ENCODE measurements around the gene RMI1. TPM values are rescaled to one million over a fixed set of nuclear protein-coding genes. Genes with fewer than 3 reads are reported as not detected.

The RMI1 gene
- total and polyA plus RNA-seq, 4 donors = 1.1 to 3.4 (median 3.1) TPM

GRCh38 chr9:83962165-83962564, 18.4 kb upstream of the RMI1 start:
- DNase-seq (no peak), ATAC-seq (ENCODE audit: low FRiP score) (no peak)
- H3K9me3 ChIP-seq (ENCODE audit: control insufficient read depth, low read length) = no peaks in the 10 kb centered on the region
- no peaks in the 10 kb centered on the region for H3K36me3 ChIP-seq (ENCODE audit: control insufficient read depth in 1 of 2, insufficient read depth in 2 of 2, low read length in 1 of 2)
- H3K4me3 ChIP-seq (ENCODE audit: low read length in 2 of 2) = no peak overlapping the region
- H3K27me3 ChIP-seq (ENCODE audit: control insufficient read depth in 1 of 2, insufficient read depth in 2 of 2, low read length in 1 of 2) = no peaks in the 10 kb centered on the region
- intact Hi-C loops (cut with DNase I) = no loop called here
- H3K27ac ChIP-seq (ENCODE audit: low read depth in 1 of 2, low read length in 2 of 2) = no peak overlapping the region
- no peaks in the 10 kb centered on the region for H3K4me1 ChIP-seq (ENCODE audit: control insufficient read depth in 1 of 2, insufficient read depth in 2 of 2, low read length in 2 of 2)
- WGBS, 2 donors = 50 to 51% methylated on average over 3 of the region's 3 CpGs

- Histone ChIP-seq H3K4me3 (ENCODE audit: low read length in 2 of 2) (no peak overlapping the region), H3K36me3 (ENCODE audit: control insufficient read depth in 1 of 2, insufficient read depth in 2 of 2, low read length in 1 of 2) (no peaks in the 10 kb centered on the region), H3K9me3 (ENCODE audit: control insufficient read depth, low read length) (no peaks in the 10 kb centered on the region), H3K27me3 (ENCODE audit: control insufficient read depth in 1 of 2, insufficient read depth in 2 of 2, low read length in 1 of 2) (no peaks in the 10 kb centered on the region), H3K4me1 (ENCODE audit: control insufficient read depth in 1 of 2, insufficient read depth in 2 of 2, low read length in 2 of 2) (no peaks in the 10 kb centered on the region), H3K27ac (ENCODE audit: low read depth in 1 of 2, low read length in 2 of 2) (no peak overlapping the region)
- DNase-seq (no peak), ATAC-seq (ENCODE audit: low FRiP score) (peak; percentile 28)
- intact Hi-C loops (cut with DNase I) = no loop called here
- WGBS, 2 donors = 42 to 43% methylated on average over 2 of the region's 2 CpGs
Observed at GRCh38 chr9:83964973-83965349, 15.6 kb upstream of the RMI1 start.

- ATAC-seq (ENCODE audit: low FRiP score) = peak; percentile 38
- no peaks in the 10 kb centered on the region for H3K27me3 ChIP-seq (ENCODE audit: control insufficient read depth in 1 of 2, insufficient read depth in 2 of 2, low read length in 1 of 2)
- no peak for DNase-seq
- intact Hi-C loops (cut with DNase I) = no loop called here
- H3K4me3 ChIP-seq (ENCODE audit: low read length in 2 of 2) = no peak overlapping the region
- no peaks in the 10 kb centered on the region for H3K4me1 ChIP-seq (ENCODE audit: control insufficient read depth in 1 of 2, insufficient read depth in 2 of 2, low read length in 2 of 2)
- no peaks in the 10 kb centered on the region for H3K9me3 ChIP-seq (ENCODE audit: control insufficient read depth, low read length)
- 33 to 42% methylated on average over 11 of the region's 11 CpGs for WGBS, 2 donors
- no peak overlapping the region for H3K27ac ChIP-seq (ENCODE audit: low read depth in 1 of 2, low read length in 2 of 2)
- no peaks in the 10 kb centered on the region for H3K36me3 ChIP-seq (ENCODE audit: control insufficient read depth in 1 of 2, insufficient read depth in 2 of 2, low read length in 1 of 2)
Observed at GRCh38 chr9:83965350-83966208, 15.0 kb upstream of the RMI1 start.

- H3K4me1 ChIP-seq (ENCODE audit: control insufficient read depth in 1 of 2, insufficient read depth in 2 of 2, low read length in 2 of 2) = no peaks in the 10 kb centered on the region
- 79 to 80% methylated on average over 8 of the region's 8 CpGs for WGBS, 2 donors
- intact Hi-C loops (cut with DNase I) = no loop called here
- no peaks in the 10 kb centered on the region for H3K9me3 ChIP-seq (ENCODE audit: control insufficient read depth, low read length)
- no peaks in the 10 kb centered on the region for H3K36me3 ChIP-seq (ENCODE audit: control insufficient read depth in 1 of 2, insufficient read depth in 2 of 2, low read length in 1 of 2)
- no peak overlapping the region for H3K4me3 ChIP-seq (ENCODE audit: low read length in 2 of 2)
- ATAC-seq (ENCODE audit: low FRiP score) = no peak
- H3K27me3 ChIP-seq (ENCODE audit: control insufficient read depth in 1 of 2, insufficient read depth in 2 of 2, low read length in 1 of 2) = no peaks in the 10 kb centered on the region
- DNase-seq = no peak
- H3K27ac ChIP-seq (ENCODE audit: low read depth in 1 of 2, low read length in 2 of 2) = no peak overlapping the region
Observed at GRCh38 chr9:83966209-83966582, 14.4 kb upstream of the RMI1 start.

GRCh38 chr9:83967073-83967472, 13.5 kb upstream of the RMI1 start:
- Histone ChIP-seq H3K9me3 (ENCODE audit: control insufficient read depth, low read length) (no peaks in the 10 kb centered on the region), H3K27me3 (ENCODE audit: control insufficient read depth in 1 of 2, insufficient read depth in 2 of 2, low read length in 1 of 2) (no peaks in the 10 kb centered on the region), H3K4me1 (ENCODE audit: control insufficient read depth in 1 of 2, insufficient read depth in 2 of 2, low read length in 2 of 2) (no peaks in the 10 kb centered on the region), H3K4me3 (ENCODE audit: low read length in 2 of 2) (no peak overlapping the region), H3K36me3 (ENCODE audit: control insufficient read depth in 1 of 2, insufficient read depth in 2 of 2, low read length in 1 of 2) (peaks cover 0 to 7% of the 10 kb centered on the region in 2 donors), H3K27ac (ENCODE audit: low read depth in 1 of 2, low read length in 2 of 2) (no peak overlapping the region)
- no peak for ATAC-seq (ENCODE audit: low FRiP score)
- WGBS, 2 donors = 42 to 65% methylated on average over 1 of the region's 1 CpG
- intact Hi-C loops (cut with DNase I) = no loop called here
- no peak for DNase-seq

- H3K4me3 ChIP-seq (ENCODE audit: low read length in 2 of 2) = no peak overlapping the region
- 49 to 53% methylated on average over 3 of the region's 3 CpGs for WGBS, 2 donors
- ATAC-seq (ENCODE audit: low FRiP score) (no peak), DNase-seq (no peak)
- no peak overlapping the region for H3K27ac ChIP-seq (ENCODE audit: low read depth in 1 of 2, low read length in 2 of 2)
- no peaks in the 10 kb centered on the region for H3K27me3 ChIP-seq (ENCODE audit: control insufficient read depth in 1 of 2, insufficient read depth in 2 of 2, low read length in 1 of 2)
- H3K36me3 ChIP-seq (ENCODE audit: control insufficient read depth in 1 of 2, insufficient read depth in 2 of 2, low read length in 1 of 2) = peaks cover 3 to 17% of the 10 kb centered on the region in 2 donors
- no peaks in the 10 kb centered on the region for H3K4me1 ChIP-seq (ENCODE audit: control insufficient read depth in 1 of 2, insufficient read depth in 2 of 2, low read length in 2 of 2)
- H3K9me3 ChIP-seq (ENCODE audit: control insufficient read depth, low read length) = no peaks in the 10 kb centered on the region
- intact Hi-C loops (cut with DNase I) = no loop called here
Observed at GRCh38 chr9:83969602-83970001, 11.0 kb upstream of the RMI1 start.

- intact Hi-C loops (cut with DNase I) = no loop called here
- Histone ChIP-seq H3K27me3 (ENCODE audit: control insufficient read depth in 1 of 2, insufficient read depth in 2 of 2, low read length in 1 of 2) (no peaks in the 10 kb centered on the region), H3K4me3 (ENCODE audit: low read length in 2 of 2) (no peak overlapping the region), H3K9me3 (ENCODE audit: control insufficient read depth, low read length) (no peaks in the 10 kb centered on the region), H3K27ac (ENCODE audit: low read depth in 1 of 2, low read length in 2 of 2) (no peak overlapping the region), H3K4me1 (ENCODE audit: control insufficient read depth in 1 of 2, insufficient read depth in 2 of 2, low read length in 2 of 2) (peaks cover 0 to 3% of the 10 kb centered on the region in 2 donors), H3K36me3 (ENCODE audit: control insufficient read depth in 1 of 2, insufficient read depth in 2 of 2, low read length in 1 of 2) (peaks cover 8 to 20% of the 10 kb centered on the region in 2 donors)
- DNase-seq (no peak), ATAC-seq (ENCODE audit: low FRiP score) (no peak)
- WGBS, 2 donors = 66 to 69% methylated on average over 6 of the region's 6 CpGs
Observed at GRCh38 chr9:83971485-83971884, 9.1 kb upstream of the RMI1 start.

- Histone ChIP-seq H3K9me3 (ENCODE audit: control insufficient read depth, low read length) (no peaks in the 10 kb centered on the region), H3K27me3 (ENCODE audit: control insufficient read depth in 1 of 2, insufficient read depth in 2 of 2, low read length in 1 of 2) (no peaks in the 10 kb centered on the region), H3K4me1 (ENCODE audit: control insufficient read depth in 1 of 2, insufficient read depth in 2 of 2, low read length in 2 of 2) (peaks cover 0 to 3% of the 10 kb centered on the region in 2 donors), H3K36me3 (ENCODE audit: control insufficient read depth in 1 of 2, insufficient read depth in 2 of 2, low read length in 1 of 2) (peaks cover 8 to 20% of the 10 kb centered on the region in 2 donors), H3K27ac (ENCODE audit: low read depth in 1 of 2, low read length in 2 of 2) (no peak overlapping the region), H3K4me3 (ENCODE audit: low read length in 2 of 2) (no peak overlapping the region)
- 76 to 79% methylated on average over 2 of the region's 2 CpGs for WGBS, 2 donors
- no peak for DNase-seq
- intact Hi-C loops (cut with DNase I) = no loop called here
- no peak for ATAC-seq (ENCODE audit: low FRiP score)
Observed at GRCh38 chr9:83972286-83972685, 8.3 kb upstream of the RMI1 start.

GRCh38 chr9:83975300-83975699, 5.3 kb upstream of the RMI1 start:
- intact Hi-C loops (cut with DNase I) = loop anchor here in 1 of 2 donors (5.0 kb wide), 1 partner anchor 197 kb away; no protein-coding TSS in a partner anchor
- no peak for ATAC-seq (ENCODE audit: low FRiP score)
- Histone ChIP-seq H3K9me3 (ENCODE audit: control insufficient read depth, low read length) (no peaks in the 10 kb centered on the region), H3K4me1 (ENCODE audit: control insufficient read depth in 1 of 2, insufficient read depth in 2 of 2, low read length in 2 of 2) (peaks cover 0 to 3% of the 10 kb centered on the region in 2 donors), H3K4me3 (ENCODE audit: low read length in 2 of 2) (no peak overlapping the region), H3K36me3 (ENCODE audit: control insufficient read depth in 1 of 2, insufficient read depth in 2 of 2, low read length in 1 of 2) (peaks cover 8 to 20% of the 10 kb centered on the region in 2 donors), H3K27me3 (ENCODE audit: control insufficient read depth in 1 of 2, insufficient read depth in 2 of 2, low read length in 1 of 2) (no peaks in the 10 kb centered on the region), H3K27ac (ENCODE audit: low read depth in 1 of 2, low read length in 2 of 2) (no peak overlapping the region)
- DNase-seq = no peak
- 68 to 72% methylated on average over 12 of the region's 12 CpGs for WGBS, 2 donors
